GM12878 (cell line): ENCODE measurements around the gene PPIP5K1. TPM values are rescaled to one million over a fixed set of nuclear protein-coding genes. Genes with fewer than 3 reads are reported as not detected.

Experiments
- ASH2L ChIP-seq: fragments of 300-600, 200-600 bp; sonication (generic); IDR thresholded peaks from 2 replicates; pipeline ENCODE4 v1.6.1; 2017; ENCODE audit warnings: low read depth, mild to moderate bottlenecking, borderline replicate concordance
- CEBPB ChIP-seq, 2 experiments: fragments of 150-350 bp in 1 of 2; IDR thresholded peaks; 2 replicates each; pipeline ENCODE4 v1.6.1; 2012 to 2014; ENCODE audit warnings: low read depth in 2 of 2, low read length in 2 of 2, borderline replicate concordance in 1 of 2, inconsistent platforms in 1 of 2
- CHD4 ChIP-seq: fragments of 200-600 bp; sonication (generic); IDR thresholded peaks from 2 replicates; pipeline ENCODE4 v1.6.1; 2016; ENCODE audit warnings: mild to moderate bottlenecking
- CREB1 ChIP-seq: IDR thresholded peaks from 2 replicates; pipeline ENCODE4 v1.6.1; 2012; ENCODE audit warnings: low read depth, mild to moderate bottlenecking, inconsistent platforms
- FOXK2 ChIP-seq: fragments of 450-650 bp; IDR thresholded peaks from 2 replicates; pipeline ENCODE4 v1.6.1; 2017; ENCODE audit warnings: mild to moderate bottlenecking, moderate library complexity
- HDAC2 ChIP-seq: fragments of 200-600 bp; sonication (generic); IDR thresholded peaks from 2 replicates; pipeline ENCODE4 v1.6.1; 2017
- HSF1 ChIP-seq: fragments of 150-350 bp; IDR thresholded peaks from 2 replicates; pipeline ENCODE4 v1.6.1; 2014; ENCODE audit warnings: mild to moderate bottlenecking, low read depth, low read length
- IKZF2 ChIP-seq, 2 experiments: fragments of 450-650 bp; IDR thresholded peaks; 2 replicates each; pipeline ENCODE4 v1.6.1; 2017; ENCODE audit warnings: mild to moderate bottlenecking in 2 of 2, moderate library complexity in 2 of 2
- IRF3 ChIP-seq: fragments of 450-650 bp; IDR thresholded peaks from 2 replicates; pipeline ENCODE4 v1.6.1; 2014; ENCODE audit warnings: mild to moderate bottlenecking
- KDM1A ChIP-seq: fragments of 200-600 bp; sonication (generic); IDR thresholded peaks from 2 replicates; pipeline ENCODE4 v1.6.1; 2016; ENCODE audit warnings: borderline replicate concordance
- MTA3 ChIP-seq: IDR thresholded peaks from 2 replicates; pipeline ENCODE4 v1.6.1; 2012; ENCODE audit warnings: low read length, inconsistent platforms, borderline replicate concordance
- POLR2AphosphoS2 ChIP-seq: IDR thresholded peaks from 2 replicates; pipeline ENCODE4 v1.6.1; 2011; ENCODE audit warnings: low read depth, mild to moderate bottlenecking, low read length, improper control_type of control experiment, moderate library complexity
- POU2F2 ChIP-seq: IDR thresholded peaks from 3 replicates; pipeline ENCODE4 v1.6.1; 2011; ENCODE audit warnings: low read depth, mild to moderate bottlenecking, low read length, borderline replicate concordance
- PRDM15 ChIP-seq: fragments of 450-650 bp; formaldehyde crosslinking; IDR thresholded peaks from 2 replicates; pipeline ENCODE4 v1.4.0; 2020; ENCODE audit warnings: mild to moderate bottlenecking, moderate library complexity
- REST ChIP-seq: IDR thresholded peaks from 2 replicates; pipeline ENCODE4 v1.6.1; 2012; ENCODE audit warnings: mild to moderate bottlenecking, low read depth, low read length
- TAF1 ChIP-seq: IDR thresholded peaks from 2 replicates; pipeline ENCODE4 v1.6.1; 2011; ENCODE audit warnings: mild to moderate bottlenecking, low read depth, low read length, borderline replicate concordance
- TARDBP ChIP-seq: IDR thresholded peaks from 2 replicates; pipeline ENCODE4 v1.6.1; 2016; ENCODE audit warnings: borderline replicate concordance
- ZNF207 ChIP-seq: fragments of 450-650 bp; IDR thresholded peaks from 2 replicates; pipeline ENCODE4 v1.6.1; 2014; ENCODE audit warnings: antibody characterized with exemption, mild to moderate bottlenecking, borderline replicate concordance
- polyA plus RNA-seq, 11 experiments: library from polyadenylated mRNA; depleted of rRNA in 4 of 11; unstranded in 6 of 11; stranded (reverse) in 5 of 11; fragments of >200 nt; fragmentation: Nextera tagmentation in 4 of 11; fragmentation: Illumina TruSeq in 1 of 11; extraction: Ambion mirVana in 4 of 11; extraction: Trizol in 1 of 11; gene quantifications; 1 replicate in 1 of 11; 2 replicates in 10 of 11; pipeline versions ENCODE4 v1.2.1 to v1.2.3, GENCODE V29; 2011 to 2016; ENCODE audit warnings: inconsistent platforms in 2 of 11, missing spikeins in 2 of 11, low read depth in 1 of 11
- total RNA-seq, 4 experiments: library from RNA; depleted of rRNA in 3 of 4; stranded (reverse); fragments of >200 nt in 3 of 4; fragmentation: Illumina TruSeq in 1 of 4; extraction: Trizol in 1 of 4; gene quantifications; 2 replicates each; pipeline versions ENCODE4 v1.2.1 to v1.2.3, GENCODE V29; 2013 to 2021
- TF ChIP-seq, protein P1 (sequence below): IDR thresholded peaks from 2 replicates; pipeline ENCODE4 v1.6.1; 2012; ENCODE audit warnings: low read length, inconsistent platforms

Gene PPIP5K1
- total and polyA plus RNA-seq, 10 of the 15 experiments (the other 5 are each of a cell fraction or from before 2014, with no cell fraction given) = 2.5 to 54.4 (median 19.4) TPM

- TF ChIP-seq REST (no peak), FOXK2 (no peak), ASH2L (no peak), CREB1 (no peak), POU2F2 (no peak), PRDM15 (CRISPR knock-in tag) (no peak), IRF3 (no peak; the same call in 1 of the 2 replicates), KDM1A (no peak), CHD4 (no peak), POLR2AphosphoS2 (no peak), TAF1 (peak; percentile 30; the same call in 1 of the 2 replicates), IKZF2 (IDR thresholded peaks at IDR 0.05) (no peak), HSF1 (no peak), CEBPB (IDR thresholded peaks at IDR 0.05; ENCODE audit: borderline replicate concordance in 1 of 2, low read depth in 2 of 2, low read length in 2 of 2) (no peak), ZNF207 (no peak), MTA3 (no peak), HDAC2 (no peak), TARDBP (no peak)
- TF ChIP-seq, protein P1, sequence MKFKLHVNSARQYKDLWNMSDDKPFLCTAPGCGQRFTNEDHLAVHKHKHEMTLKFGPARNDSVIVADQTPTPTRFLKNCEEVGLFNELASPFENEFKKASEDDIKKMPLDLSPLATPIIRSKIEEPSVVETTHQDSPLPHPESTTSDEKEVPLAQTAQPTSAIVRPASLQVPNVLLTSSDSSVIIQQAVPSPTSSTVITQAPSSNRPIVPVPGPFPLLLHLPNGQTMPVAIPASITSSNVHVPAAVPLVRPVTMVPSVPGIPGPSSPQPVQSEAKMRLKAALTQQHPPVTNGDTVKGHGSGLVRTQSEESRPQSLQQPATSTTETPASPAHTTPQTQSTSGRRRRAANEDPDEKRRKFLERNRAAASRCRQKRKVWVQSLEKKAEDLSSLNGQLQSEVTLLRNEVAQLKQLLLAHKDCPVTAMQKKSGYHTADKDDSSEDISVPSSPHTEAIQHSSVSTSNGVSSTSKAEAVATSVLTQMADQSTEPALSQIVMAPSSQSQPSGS = no peak
Measured at GRCh38 chr15:43510200-43511011, 79.6 kb downstream of the PPIP5K1 start (continued).
